SK-N-SH (cell line): ENCODE measurements around the gene TUT4.

Experiments
- POLR2AphosphoS5 ChIP-seq: IDR thresholded peaks from 2 replicates; pipeline ENCODE4 v1.6.1; 2012; ENCODE audit warnings: low read depth, low read length
- RFX5 ChIP-seq: IDR thresholded peaks from 2 replicates; pipeline ENCODE4 v1.6.1; 2012; ENCODE audit warnings: mild to moderate bottlenecking, improper control_type of control experiment, low read length

GRCh38 chr1:52423055-52423454, 129.8 kb downstream of the TUT4 start:
- no peak for TF ChIP-seq RFX5
- no peak for TF ChIP-seq POLR2AphosphoS5
